HEK293T (cell line): Measurements from ENCODE around the gene GYPB.
"Not testable (repeated sequence)": the region's sequence is repeated elsewhere in the genome, so short reads cannot be mapped to it uniquely, and the experiment has no call there.

Source experiments
- ARNT ChIP-seq: fragments of 450-650 bp; IDR thresholded peaks from 2 replicates; pipeline ENCODE4 v1.6.1; 2017; ENCODE audit warnings: mild to moderate bottlenecking
- FOXA1 ChIP-seq: fragments of 450-650 bp; IDR thresholded peaks from 2 replicates; pipeline ENCODE4 v1.6.1; 2016; ENCODE audit warnings: mild to moderate bottlenecking
- FOXK2 ChIP-seq: fragments of 450-650 bp; IDR thresholded peaks from 2 replicates; pipeline ENCODE4 v1.6.1; 2016; ENCODE audit warnings: mild to moderate bottlenecking
- LEF1 ChIP-seq: fragments of 450-650 bp; IDR thresholded peaks from 2 replicates; pipeline ENCODE4 v1.6.1; 2017; ENCODE audit warnings: mild to moderate bottlenecking, borderline replicate concordance
- NFRKB ChIP-seq: fragments of 450-650 bp; IDR thresholded peaks from 2 replicates; pipeline ENCODE4 v1.6.1; 2016; ENCODE audit warnings: mild to moderate bottlenecking, moderate library complexity
- SUZ12 ChIP-seq: fragments of 450-650 bp; IDR thresholded peaks from 2 replicates; pipeline ENCODE4 v1.6.1; 2016; ENCODE audit warnings: mild to moderate bottlenecking

GRCh38 chr4:143991761-143992160, 27.4 kb downstream of the GYPB start:
- TF ChIP-seq FOXA1, NFRKB, FOXK2, SUZ12, ARNT, LEF1: not testable (repeated sequence)
